Fibroblast of lung (primary cell): Measurements from ENCODE around the gene CLDN12. TPM values are rescaled to one million over a fixed set of nuclear protein-coding genes. Genes with fewer than 3 reads are reported as not detected.
A peak's percentile ranks its signal among the peaks of the same experiment; 100 is the strongest.

ENCODE experiments used
- DNase-seq, 2 donors: peaks; one replicate each; pipeline versions ENCODE4 v3.0.0 to v3.0.0-alpha.2; 2010; ENCODE audit warnings: low read depth in 2 of 2
- H2AFZ ChIP-seq: 2 replicates; pipeline ENCODE4 v1.5.1; 2012; ENCODE audit warnings: low read length, control low read depth, inconsistent platforms
- H3K27ac ChIP-seq: 2 replicates; pipeline ENCODE4 v1.5.1; 2011; ENCODE audit warnings: low read length, control low read depth; ENCODE audit not compliant: insufficient read depth
- H3K27me3 ChIP-seq: 2 replicates; pipeline ENCODE4 v1.5.1; 2011; ENCODE audit warnings: mild to moderate bottlenecking, low read length; ENCODE audit not compliant: control insufficient read depth, insufficient read depth
- H3K36me3 ChIP-seq: 2 replicates; pipeline ENCODE4 v1.5.1; 2011; ENCODE audit warnings: low read length; ENCODE audit not compliant: control insufficient read depth, insufficient read depth
- H3K4me1 ChIP-seq: 2 replicates; pipeline ENCODE4 v1.5.1; 2011; ENCODE audit warnings: low read length; ENCODE audit not compliant: control insufficient read depth, insufficient read depth; ENCODE audit errors: extremely low read depth
- H3K4me2 ChIP-seq: 2 replicates; pipeline ENCODE4 v1.5.1; 2011; ENCODE audit warnings: low read length, control low read depth; ENCODE audit not compliant: insufficient read depth; ENCODE audit errors: extremely low read depth
- H3K4me3 ChIP-seq, 4 experiments: fragments of 200-600 bp in 1 of 4; sonication (generic) in 1 of 4; replicated peaks in 1 of 4; 2 replicates each; pipeline ENCODE4 v1.5.1; 2011 to 2016; ENCODE audit warnings: low read length in 4 of 4, low read depth in 3 of 4, mild to moderate bottlenecking in 3 of 4, control low read depth in 2 of 4, inconsistent platforms in 1 of 4, mixed read lengths in 1 of 4; ENCODE audit not compliant: insufficient read depth in 1 of 4; ENCODE audit errors: control extremely low read depth in 1 of 4
- H3K79me2 ChIP-seq: 2 replicates; pipeline ENCODE4 v1.5.1; 2012; ENCODE audit warnings: mild to moderate bottlenecking, low read length, inconsistent platforms; ENCODE audit not compliant: control insufficient read depth, insufficient read depth
- H3K9ac ChIP-seq: 2 replicates; pipeline ENCODE4 v1.5.1; 2011; ENCODE audit warnings: mild to moderate bottlenecking, low read length, control low read depth; ENCODE audit not compliant: insufficient read depth
- H3K9me3 ChIP-seq: 2 replicates; pipeline ENCODE4 v1.5.1; 2012; ENCODE audit warnings: low read depth, low read length; ENCODE audit not compliant: control insufficient read depth, insufficient read depth
- H4K20me1 ChIP-seq: 2 replicates; pipeline ENCODE4 v1.5.1; 2011; ENCODE audit warnings: low read length; ENCODE audit not compliant: control insufficient read depth, insufficient read depth; ENCODE audit errors: extremely low read depth
- CTCF ChIP-seq, 2 donors: IDR thresholded peaks in 1 of 2; conservative IDR thresholded peaks in 1 of 2; 1 replicate in 1 of 2; 2 replicates in 1 of 2; pipeline ENCODE4 v1.5.1; 2011 to 2012; ENCODE audit warnings: low read length in 2 of 2, control low read depth in 1 of 2, inconsistent platforms in 1 of 2, low read depth in 1 of 2, mild to moderate bottlenecking in 1 of 2
- EZH2 ChIP-seq: IDR thresholded peaks from 2 replicates; pipeline ENCODE4 v1.5.1; 2012; ENCODE audit warnings: low read length, control low read depth, mild to moderate bottlenecking; ENCODE audit errors: missing control alignments
- polyA plus RNA-seq, 2 donors: library from polyadenylated mRNA; depleted of rRNA in 1 of 2; stranded (reverse) in 1 of 2; unstranded in 1 of 2; fragments of >200 nt; gene quantifications; 2 replicates each; pipeline ENCODE4 v1.2.1, GENCODE V29; 2011 to 2012; ENCODE audit warnings: missing spikeins in 1 of 2
- total RNA-seq: library from RNA; depleted of rRNA; stranded (reverse); fragments of >200 nt; gene quantifications from 2 replicates; pipeline ENCODE4 v1.2.1, GENCODE V29; 2014

Gene CLDN12
- total and polyA plus RNA-seq, 2 donors (not counting 1 experiment from before 2014, with no cell fraction given) = 41.8 to 44.8 TPM

DNA sequence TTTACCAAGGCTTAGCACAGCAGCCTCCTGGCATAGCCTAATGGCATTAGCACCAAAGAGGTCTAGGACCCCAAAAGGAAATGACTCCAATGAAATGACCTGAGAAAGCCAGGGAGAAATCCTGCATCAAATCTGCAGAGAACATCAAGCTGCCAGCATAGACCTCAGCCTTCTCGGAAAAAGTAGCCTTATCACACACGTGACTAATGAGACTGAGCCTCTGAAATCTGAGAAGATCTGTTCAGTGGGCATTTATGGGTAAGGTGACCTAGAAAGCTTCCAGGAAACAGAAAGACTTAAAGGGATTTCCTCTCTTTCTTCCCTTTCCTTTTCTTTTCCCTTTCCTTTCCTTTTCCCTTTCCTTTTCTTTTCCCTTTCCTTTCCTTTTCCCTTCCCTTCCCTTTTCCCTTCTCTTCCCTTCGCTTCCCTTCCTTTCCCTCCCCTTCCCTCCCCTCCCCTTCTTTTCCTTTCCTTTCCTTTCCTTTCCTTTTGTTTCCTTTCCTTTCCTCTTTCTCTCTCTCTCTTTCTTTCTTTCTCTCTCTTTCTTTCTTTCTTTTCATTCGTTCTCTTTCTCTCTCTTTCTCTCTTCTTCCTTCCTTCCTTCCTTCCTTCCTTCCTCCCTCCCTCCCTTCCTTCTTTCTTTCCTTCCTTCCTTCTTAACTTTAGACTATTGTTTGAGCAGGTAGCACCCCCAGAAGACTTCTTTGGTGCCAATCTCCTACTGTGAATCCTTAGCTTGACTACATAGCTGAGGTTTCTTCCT lies 43.1 kb downstream of the CLDN12 start:
- no peaks in the 10 kb centered on the region for H3K27me3 ChIP-seq
- no peak overlapping the region for H3K4me3 ChIP-seq
- no peaks in the 10 kb centered on the region for H3K36me3 ChIP-seq
- no peak overlapping the region for H3K27ac ChIP-seq
- H3K79me2 ChIP-seq = no peaks in the 10 kb centered on the region
- no peak overlapping the region for H3K4me2 ChIP-seq
- no peak for DNase-seq
- H4K20me1 ChIP-seq = no peaks in the 10 kb centered on the region
- no peak overlapping the region for H2AFZ ChIP-seq
- no peaks in the 10 kb centered on the region for H3K4me1 ChIP-seq
- TF ChIP-seq CTCF (conservative IDR thresholded peaks at IDR 0.05 in 1 of 2, IDR thresholded peaks at IDR 0.05 in 1 of 2; ENCODE audit: low read depth in 1 of 2, low read length in 2 of 2) (no peak), EZH2 (no peak)
- no peaks in the 10 kb centered on the region for H3K9me3 ChIP-seq
- H3K9ac ChIP-seq = no peak overlapping the region

DNA sequence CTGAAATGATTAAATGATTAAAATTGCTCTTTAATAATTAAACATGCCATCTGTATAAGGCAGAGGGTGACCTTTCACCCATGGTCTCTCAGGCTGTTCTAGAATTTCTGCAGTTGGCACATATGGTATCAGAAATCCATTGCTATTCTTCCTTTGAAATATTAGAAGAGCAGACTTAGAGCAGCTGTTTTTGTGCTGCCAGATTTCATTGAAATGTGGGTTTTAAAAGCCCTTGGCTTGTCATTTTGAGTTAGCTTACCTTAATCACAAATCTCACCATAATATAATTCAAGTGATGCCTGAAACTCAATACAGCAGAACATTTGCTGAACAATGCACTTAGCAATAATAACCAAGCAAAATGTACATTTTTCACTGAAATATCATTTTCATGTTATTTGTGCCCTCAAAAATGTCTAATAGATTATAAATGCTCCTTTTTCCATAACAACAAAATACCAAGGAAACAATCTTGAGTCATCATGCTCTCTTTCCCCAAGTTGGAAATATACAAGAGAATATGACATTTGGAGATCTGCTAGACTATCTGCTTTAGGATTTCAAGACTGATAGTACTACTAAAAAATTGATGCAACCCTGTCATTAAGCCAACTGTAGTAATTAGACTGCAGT lies 50.1 kb downstream of the CLDN12 start:
- H3K79me2 ChIP-seq = no peaks in the 10 kb centered on the region
- no peak for DNase-seq
- H3K27me3 ChIP-seq = no peaks in the 10 kb centered on the region
- H3K4me3 ChIP-seq = no peak overlapping the region
- H3K4me1 ChIP-seq = no peaks in the 10 kb centered on the region
- no peak overlapping the region for H3K4me2 ChIP-seq
- no peaks in the 10 kb centered on the region for H3K9me3 ChIP-seq
- no peak overlapping the region for H3K27ac ChIP-seq
- H4K20me1 ChIP-seq = no peaks in the 10 kb centered on the region
- no peak overlapping the region for H2AFZ ChIP-seq
- no peak overlapping the region for H3K9ac ChIP-seq
- no peaks in the 10 kb centered on the region for H3K36me3 ChIP-seq
- TF ChIP-seq EZH2 = no peak
- no peak for TF ChIP-seq CTCF (conservative IDR thresholded peaks at IDR 0.05 in 1 of 2, IDR thresholded peaks at IDR 0.05 in 1 of 2; ENCODE audit: low read depth in 1 of 2, low read length in 2 of 2)

DNA sequence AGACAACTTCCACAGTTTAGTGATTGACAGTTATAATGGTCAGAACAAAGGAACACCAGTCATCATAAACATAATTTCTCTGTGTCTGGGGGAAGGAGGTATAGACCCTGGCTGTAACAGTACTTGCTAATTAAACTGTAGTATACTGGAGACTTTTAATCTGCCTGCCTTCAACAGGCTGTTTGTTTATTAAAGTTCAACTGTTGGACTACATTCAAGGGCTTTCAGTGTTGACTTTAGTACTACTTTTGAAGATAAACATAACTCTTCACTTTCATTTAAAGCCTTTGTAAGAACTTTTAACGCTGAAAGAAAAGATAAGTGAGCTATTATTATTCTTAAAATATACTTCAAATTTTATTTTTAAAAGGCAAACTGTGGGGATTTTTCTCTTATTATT lies 50.7 kb downstream of the CLDN12 start:
- Histone ChIP-seq H3K79me2 (no peaks in the 10 kb centered on the region), H3K4me3 (no peak overlapping the region), H3K9me3 (no peaks in the 10 kb centered on the region), H3K4me2 (no peak overlapping the region), H2AFZ (no peak overlapping the region), H3K4me1 (no peaks in the 10 kb centered on the region), H3K27me3 (no peaks in the 10 kb centered on the region), H3K27ac (no peak overlapping the region), H3K9ac (no peak overlapping the region), H4K20me1 (no peaks in the 10 kb centered on the region), H3K36me3 (no peaks in the 10 kb centered on the region)
- DNase-seq = peak in 1 of 2 donors; percentile 21
- no peak for TF ChIP-seq EZH2
- no peak for TF ChIP-seq CTCF (conservative IDR thresholded peaks at IDR 0.05 in 1 of 2, IDR thresholded peaks at IDR 0.05 in 1 of 2; ENCODE audit: low read depth in 1 of 2, low read length in 2 of 2)
